A549 treated with dexamethasone at 1 μM for 4 hours (cell line): ENCODE measurements around the gene SETD3. TPM values are rescaled to one million over a fixed set of nuclear protein-coding genes. Genes with fewer than 3 reads are reported as not detected.

Experiments used
- total RNA-seq: library from RNA; stranded (reverse); fragments of 200-300 nt; extraction: Qiagen RNA extraction; gene quantifications from 5 replicates; pipeline ENCODE4 v1.2.3, GENCODE V29; 2022

SETD3 gene
- total RNA-seq: 45.4 to 54.6 TPM (median 50.1 TPM) in 5 replicates

GRCh38 chr14:99479906-99480869, at the start of gene SETD3:
TSS of gene SETD3 (minus strand) at chr14:99480859. CDS start at chr14:99465805, 15,054 bp downstream.

GRCh38 chr14:99480917-99481744, 472 bp upstream of the SETD3 start, which contains the start of gene CCNK:
TSS of gene CCNK (plus strand) at chr14:99481409. CDS start at chr14:99492678, 11,269 bp downstream.

Other genes with a start within 250 kb of the SETD3 start
- gene BCL11B, start 208.7 kb downstream of the SETD3 start, total RNA-seq: 0.29 to 0.59 TPM (median 0.47 TPM) in 5 replicates
- gene CCNK, start 550 bp upstream of the SETD3 start, total RNA-seq: 55.3 to 62.2 TPM (median 55.8 TPM) in 5 replicates
- gene CCDC85C, start 123.3 kb upstream of the SETD3 start, total RNA-seq: 29.4 to 44.2 TPM (median 40.2 TPM) in 5 replicates
- gene HHIPL1, start 164.3 kb upstream of the SETD3 start, total RNA-seq: 0.09 to 0.34 TPM (median 0.31 TPM) in 5 replicates
- gene CYP46A1, start 203.4 kb upstream of the SETD3 start, total RNA-seq: 0.03 to 0.20 TPM (median 0.11 TPM) in 5 replicates